Activated naive CD8-positive, alpha-beta T cell treated with anti-CD3 and anti-CD28 coated beads, Interleukin-2, amount 50 U/mL, for 16 hours (primary cell): ENCODE measurements around the gene RPL27.

Experiments
- DNase-seq: peaks from one replicate; pipeline ENCODE4 v3.0.0-alpha.2; 2020; ENCODE audit warnings: low read depth, low spot score

RPL27 gene

GRCh38 chr17:43051969-43052368 is 53.8 kb downstream of the RPL27 start:
- no peak for DNase-seq
